ENCODE data around the gene CNIH2.
"Not testable (repeated sequence)": the region's sequence is repeated elsewhere in the genome, so short reads cannot be mapped to it uniquely, and the experiment has no call there.

The CNIH2 gene

DNA sequence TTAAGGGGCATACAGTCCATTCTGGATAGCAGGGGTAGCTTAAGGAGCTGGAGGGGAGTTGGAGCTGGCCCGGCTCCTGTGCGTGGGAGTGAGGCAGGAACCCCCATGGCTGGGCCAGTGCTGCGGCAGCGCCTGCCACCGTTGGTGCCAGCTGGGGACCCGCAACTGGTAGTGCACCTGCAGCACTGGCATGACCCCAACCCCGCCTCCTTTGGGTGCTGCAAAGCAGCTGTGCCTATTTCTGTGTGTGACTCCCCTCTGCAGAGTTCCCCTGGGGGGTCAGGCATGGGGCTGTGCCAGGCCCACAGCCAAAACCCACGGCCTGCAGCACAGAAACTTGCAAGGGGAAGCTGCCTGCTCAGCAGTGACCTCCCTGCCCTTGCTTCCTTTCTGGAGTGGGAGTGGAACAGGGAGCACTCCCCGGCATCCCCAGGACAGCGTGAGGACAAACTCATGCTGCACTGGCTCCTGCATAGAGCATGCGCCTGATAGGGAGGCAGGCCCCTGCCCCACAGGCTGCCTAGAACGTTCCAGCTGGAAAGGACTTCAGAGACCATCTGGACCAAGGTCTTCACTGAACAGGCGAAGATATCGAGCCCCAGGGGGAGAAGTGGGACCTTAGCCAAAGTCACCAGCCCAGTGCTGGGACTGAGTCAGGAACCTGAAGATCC is 35.7 kb upstream of the CNIH2 start:
- POLR2A ChIA-PET, result no interaction called here
- CTCF ChIA-PET, result interaction anchor here (1.0 to 1.4 kb wide), 4 partner anchors 17 to 69 kb away, joined by 3 to 6 read pairs (median 4); no protein-coding TSS in a partner anchor

DNA sequence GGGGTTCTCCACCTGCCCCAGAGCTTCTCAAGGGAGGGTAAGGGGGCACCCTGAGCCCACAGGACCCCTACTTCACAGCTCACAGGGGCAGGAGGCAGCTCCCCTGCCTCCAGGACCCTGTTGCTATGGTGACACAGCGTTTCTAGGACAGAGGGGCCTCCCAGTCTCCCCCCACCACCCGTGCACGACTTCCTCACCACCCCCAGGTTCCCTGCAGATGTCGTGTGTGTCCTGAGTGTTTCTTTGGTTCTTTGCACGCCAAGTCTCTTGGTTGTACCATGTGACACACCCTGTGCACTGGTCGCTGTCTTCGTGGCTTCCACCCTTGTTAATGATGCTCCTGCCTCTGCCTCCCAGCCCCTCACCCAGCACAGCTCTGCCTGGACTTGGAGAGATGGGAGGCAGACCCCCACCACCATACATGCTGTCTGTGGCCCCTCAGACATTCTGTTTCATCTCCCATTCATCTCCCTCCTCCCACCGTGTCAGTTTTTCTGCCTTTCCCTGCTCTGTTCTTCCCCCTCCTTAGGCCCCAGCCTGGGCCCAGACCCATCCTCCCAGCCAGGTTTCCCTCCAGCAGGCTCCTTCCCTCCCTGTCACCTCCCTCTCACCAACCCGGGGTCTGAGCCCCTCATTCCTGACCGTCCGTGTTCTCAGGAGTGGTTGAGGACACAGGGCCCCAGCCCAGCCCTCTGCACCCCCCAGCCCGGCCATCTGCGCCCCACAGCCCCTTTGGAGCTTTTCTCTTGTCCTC is 34.0 kb upstream of the CNIH2 start:
- H3K36me3 ChIP-seq (ENCODE audit: control insufficient read depth in 4 of 4, insufficient read depth in 4 of 4, low read length in 3 of 4), result peaks cover 17 to 81% (median 43%) of the 10 kb centered on the region in 4 experiments
- H3K9me3 ChIP-seq (ENCODE audit: control extremely low read depth in 1 of 5, control insufficient read depth in 4 of 5, insufficient read depth in 2 of 5, low read depth in 1 of 5, low read length in 4 of 5), result no peaks in the 10 kb centered on the region
- POLR2A ChIA-PET, result no interaction called here
- no peak overlapping the region for H3K27ac ChIP-seq (ENCODE audit: insufficient read depth in 1 of 2, low read depth in 1 of 2, low read length in 2 of 2, poor library complexity in 1 of 2, severe bottlenecking in 2 of 2)
- no peak for DNase-seq
- no peak overlapping the region for H3K4me3 ChIP-seq (ENCODE audit: control insufficient read depth in 1 of 7, extremely low read depth in 1 of 7, insufficient read depth in 4 of 7, low read depth in 2 of 7, low read length in 6 of 7)
- peaks cover 0 to 4% (median 0%) of the 10 kb centered on the region in 4 experiments for H3K4me1 ChIP-seq (ENCODE audit: control extremely low read depth in 1 of 4, control insufficient read depth in 4 of 4, insufficient read depth in 4 of 4, low read length in 3 of 4)
- no peaks in the 10 kb centered on the region for H3K27me3 ChIP-seq (replicated peaks in 2 of 5; ENCODE audit: control insufficient read depth in 4 of 5, insufficient read depth in 5 of 5, low read length in 4 of 5)
- CTCF ChIA-PET, result interaction anchor here (1.5 to 1.7 kb wide), 2 partner anchors 18 to 20 kb away, joined by 3 to 4 read pairs; no protein-coding TSS in a partner anchor
- 86% methylated on average over 13 of the region's 13 CpGs for WGBS (ENCODE audit: insufficient coverage)

More for the DNA sequence above, 35.7 kb upstream of the CNIH2 start:
- 85% methylated on average over 14 of the region's 14 CpGs for WGBS (ENCODE audit: insufficient coverage)
- H3K4me3 ChIP-seq (ENCODE audit: control insufficient read depth in 1 of 7, extremely low read depth in 1 of 7, insufficient read depth in 4 of 7, low read depth in 2 of 7, low read length in 6 of 7), result no peak overlapping the region
- H3K27ac ChIP-seq (ENCODE audit: insufficient read depth in 1 of 2, low read depth in 1 of 2, low read length in 2 of 2, poor library complexity in 1 of 2, severe bottlenecking in 2 of 2), result no peak overlapping the region
- H3K36me3 ChIP-seq (ENCODE audit: control insufficient read depth in 4 of 4, insufficient read depth in 4 of 4, low read length in 3 of 4), result peaks cover 15 to 85% (median 44%) of the 10 kb centered on the region in 4 experiments
- peaks cover 0 to 4% (median 0%) of the 10 kb centered on the region in 4 experiments for H3K4me1 ChIP-seq (ENCODE audit: control extremely low read depth in 1 of 4, control insufficient read depth in 4 of 4, insufficient read depth in 4 of 4, low read length in 3 of 4)
- no peaks in the 10 kb centered on the region for H3K27me3 ChIP-seq (replicated peaks in 2 of 5; ENCODE audit: control insufficient read depth in 4 of 5, insufficient read depth in 5 of 5, low read length in 4 of 5)
- no peaks in the 10 kb centered on the region for H3K9me3 ChIP-seq (ENCODE audit: control extremely low read depth in 1 of 5, control insufficient read depth in 4 of 5, insufficient read depth in 2 of 5, low read depth in 1 of 5, low read length in 4 of 5)
- no peak for DNase-seq

DNA sequence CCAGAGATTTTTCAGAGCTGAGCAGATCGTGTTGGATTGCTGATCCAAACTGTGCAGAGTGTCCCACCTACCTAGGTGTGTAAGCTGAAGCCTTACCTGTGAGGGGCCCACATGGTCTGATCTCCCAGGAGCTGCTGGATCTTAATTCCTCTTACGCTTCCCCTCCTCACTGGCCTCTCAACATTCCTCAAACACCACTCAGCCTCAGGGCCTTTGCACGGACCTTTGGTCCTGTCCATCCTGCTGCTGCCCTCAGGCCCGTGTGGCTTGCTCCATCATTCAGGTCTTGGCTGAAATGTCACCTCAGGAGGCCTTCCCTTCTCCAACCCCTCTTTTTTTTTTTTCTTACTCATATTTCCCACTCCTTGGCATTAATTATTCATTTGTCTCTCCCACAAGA is 30.7 kb upstream of the CNIH2 start:
- WGBS (ENCODE audit: insufficient coverage), result 93% methylated on average over 4 of the region's 4 CpGs
- ChIA-PET POLR2A (no interaction called here), CTCF (interaction anchor here (0.6 to 1.8 kb wide), 2 partner anchors 8 to 34 kb away, joined by 3 to 6 read pairs; no protein-coding TSS in a partner anchor)

DNA sequence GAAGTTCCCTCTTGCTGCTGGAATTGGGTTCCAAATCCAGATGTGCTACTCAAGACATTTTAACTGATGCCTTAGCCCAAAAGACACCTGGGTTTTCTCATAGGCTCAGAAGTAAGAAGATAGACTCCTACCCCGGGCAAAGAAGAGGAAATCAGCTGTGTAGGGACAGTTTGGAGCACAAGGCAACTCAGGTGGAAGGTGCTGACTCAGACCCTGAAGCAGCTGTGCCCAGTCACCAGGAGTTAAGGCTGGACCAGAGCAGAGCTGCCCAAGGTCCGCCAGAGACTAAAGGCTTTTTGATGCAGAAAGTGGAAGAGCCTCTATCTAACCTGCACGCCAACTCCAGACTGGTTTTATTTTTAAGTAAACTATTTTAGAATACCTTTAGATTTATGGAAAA is 30.2 kb upstream of the CNIH2 start:
- Histone ChIP-seq H3K4me1 (ENCODE audit: control extremely low read depth in 1 of 4, control insufficient read depth in 4 of 4, insufficient read depth in 4 of 4, low read length in 3 of 4) (no peaks in the 10 kb centered on the region), H3K4me3 (ENCODE audit: control insufficient read depth in 1 of 7, extremely low read depth in 1 of 7, insufficient read depth in 4 of 7, low read depth in 2 of 7, low read length in 6 of 7) (no peak overlapping the region), H3K9me3 (ENCODE audit: control extremely low read depth in 1 of 5, control insufficient read depth in 4 of 5, insufficient read depth in 2 of 5, low read depth in 1 of 5, low read length in 4 of 5) (no peaks in the 10 kb centered on the region), H3K36me3 (ENCODE audit: control insufficient read depth in 4 of 4, insufficient read depth in 4 of 4, low read length in 3 of 4) (peaks cover 14 to 60% (median 23%) of the 10 kb centered on the region in 4 experiments), H3K27ac (ENCODE audit: insufficient read depth in 1 of 2, low read depth in 1 of 2, low read length in 2 of 2, poor library complexity in 1 of 2, severe bottlenecking in 2 of 2) (no peak overlapping the region), H3K27me3 (replicated peaks in 2 of 5; ENCODE audit: control insufficient read depth in 4 of 5, insufficient read depth in 5 of 5, low read length in 4 of 5) (no peaks in the 10 kb centered on the region)
- 70% methylated on average over 1 of the region's 3 CpGs for WGBS (ENCODE audit: insufficient coverage)
- DNase-seq, result no peak
- ChIA-PET CTCF (interaction anchor here (0.6 to 1.8 kb wide), 2 partner anchors 8 to 33 kb away, joined by 3 to 6 read pairs; no protein-coding TSS in a partner anchor), POLR2A (no interaction called here)

More for the DNA sequence above, 30.7 kb upstream of the CNIH2 start:
- H3K9me3 ChIP-seq (ENCODE audit: control extremely low read depth in 1 of 5, control insufficient read depth in 4 of 5, insufficient read depth in 2 of 5, low read depth in 1 of 5, low read length in 4 of 5), result no peaks in the 10 kb centered on the region
- no peaks in the 10 kb centered on the region for H3K4me1 ChIP-seq (ENCODE audit: control extremely low read depth in 1 of 4, control insufficient read depth in 4 of 4, insufficient read depth in 4 of 4, low read length in 3 of 4)
- peaks cover 15 to 65% (median 25%) of the 10 kb centered on the region in 4 experiments for H3K36me3 ChIP-seq (ENCODE audit: control insufficient read depth in 4 of 4, insufficient read depth in 4 of 4, low read length in 3 of 4)
- no peak overlapping the region for H3K27ac ChIP-seq (ENCODE audit: insufficient read depth in 1 of 2, low read depth in 1 of 2, low read length in 2 of 2, poor library complexity in 1 of 2, severe bottlenecking in 2 of 2)
- no peak overlapping the region for H3K4me3 ChIP-seq (ENCODE audit: control insufficient read depth in 1 of 7, extremely low read depth in 1 of 7, insufficient read depth in 4 of 7, low read depth in 2 of 7, low read length in 6 of 7)
- DNase-seq, result no peak
- no peaks in the 10 kb centered on the region for H3K27me3 ChIP-seq (replicated peaks in 2 of 5; ENCODE audit: control insufficient read depth in 4 of 5, insufficient read depth in 5 of 5, low read length in 4 of 5)

DNA sequence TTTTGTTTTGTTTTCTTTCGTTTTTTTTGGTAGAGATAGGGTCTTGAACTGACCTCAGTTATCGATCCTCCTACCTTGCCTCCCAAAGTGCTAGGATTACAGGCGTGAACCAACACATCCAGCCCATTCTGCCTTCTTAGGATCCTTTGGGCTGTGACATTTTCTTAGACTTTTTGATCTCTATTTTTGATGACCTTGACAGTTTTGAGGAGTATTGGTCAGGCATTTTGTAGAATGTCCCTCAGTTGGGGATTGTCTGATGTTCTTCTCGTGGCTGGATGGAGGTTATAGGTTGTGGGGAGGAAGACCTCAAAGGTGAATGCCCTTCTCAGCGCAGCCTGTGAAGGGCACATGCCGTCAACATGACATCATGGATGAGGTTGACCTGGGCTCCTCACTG is 29.1 kb upstream of the CNIH2 start:
- no peaks in the 10 kb centered on the region for H3K27me3 ChIP-seq (replicated peaks in 2 of 5; ENCODE audit: control insufficient read depth in 4 of 5, insufficient read depth in 5 of 5, low read length in 4 of 5)
- ChIA-PET CTCF (no interaction called here), POLR2A (no interaction called here)
- H3K4me3 ChIP-seq (ENCODE audit: control insufficient read depth in 1 of 7, extremely low read depth in 1 of 7, insufficient read depth in 4 of 7, low read depth in 2 of 7, low read length in 6 of 7), result no peak overlapping the region
- no peaks in the 10 kb centered on the region for H3K9me3 ChIP-seq (ENCODE audit: control extremely low read depth in 1 of 5, control insufficient read depth in 4 of 5, insufficient read depth in 2 of 5, low read depth in 1 of 5, low read length in 4 of 5)
- no peaks in the 10 kb centered on the region for H3K4me1 ChIP-seq (ENCODE audit: control extremely low read depth in 1 of 4, control insufficient read depth in 4 of 4, insufficient read depth in 4 of 4, low read length in 3 of 4)
- peaks cover 10 to 49% (median 19%) of the 10 kb centered on the region in 4 experiments for H3K36me3 ChIP-seq (ENCODE audit: control insufficient read depth in 4 of 4, insufficient read depth in 4 of 4, low read length in 3 of 4)
- no peak for DNase-seq
- no peak overlapping the region for H3K27ac ChIP-seq (ENCODE audit: insufficient read depth in 1 of 2, low read depth in 1 of 2, low read length in 2 of 2, poor library complexity in 1 of 2, severe bottlenecking in 2 of 2)
- 97% methylated on average over 4 of the region's 6 CpGs for whole genome bisulfite sequencing (ENCODE audit: insufficient coverage)

DNA sequence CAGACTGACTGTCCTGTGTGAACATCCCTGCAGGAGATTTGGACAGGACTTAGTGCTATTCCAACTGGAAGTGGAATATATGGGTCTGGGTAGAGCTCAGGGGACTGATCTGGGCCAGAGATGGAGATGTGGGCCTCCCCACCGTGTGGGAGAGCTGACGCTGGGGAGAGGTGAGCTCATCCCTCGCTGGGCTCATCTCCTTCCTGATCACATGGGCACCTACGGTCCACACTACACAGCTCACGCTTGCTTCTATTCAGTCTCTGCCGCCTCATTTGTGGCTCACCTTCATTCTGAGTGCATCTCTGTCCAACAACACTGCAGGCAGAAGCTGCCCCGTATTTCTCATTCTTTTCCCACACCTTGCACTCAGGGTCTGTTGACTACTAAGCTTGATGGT is 26.2 kb upstream of the CNIH2 start:
- Histone ChIP-seq H3K9me3 (ENCODE audit: control extremely low read depth in 1 of 5, control insufficient read depth in 4 of 5, insufficient read depth in 2 of 5, low read depth in 1 of 5, low read length in 4 of 5) (no peaks in the 10 kb centered on the region), H3K27me3 (replicated peaks in 2 of 5; ENCODE audit: control insufficient read depth in 4 of 5, insufficient read depth in 5 of 5, low read length in 4 of 5) (peaks cover 0 to 5% (median 0%) of the 10 kb centered on the region in 5 experiments), H3K36me3 (ENCODE audit: control insufficient read depth in 4 of 4, insufficient read depth in 4 of 4, low read length in 3 of 4) (peaks cover 4 to 29% (median 13%) of the 10 kb centered on the region in 4 experiments), H3K27ac (ENCODE audit: insufficient read depth in 1 of 2, low read depth in 1 of 2, low read length in 2 of 2, poor library complexity in 1 of 2, severe bottlenecking in 2 of 2) (no peak overlapping the region), H3K4me1 (ENCODE audit: control extremely low read depth in 1 of 4, control insufficient read depth in 4 of 4, insufficient read depth in 4 of 4, low read length in 3 of 4) (peaks cover 0 to 3% (median 2%) of the 10 kb centered on the region in 4 experiments), H3K4me3 (ENCODE audit: control insufficient read depth in 1 of 7, extremely low read depth in 1 of 7, insufficient read depth in 4 of 7, low read depth in 2 of 7, low read length in 6 of 7) (no peak overlapping the region)
- no peak for DNase-seq
- ChIA-PET POLR2A (no interaction called here), CTCF (interaction anchor here (0.6 to 1.9 kb wide), 4 partner anchors 11 to 33 kb away, joined by 3 to 5 read pairs (median 4); no protein-coding TSS in a partner anchor)
- 88% methylated on average over 7 of the region's 7 CpGs for WGBS (ENCODE audit: insufficient coverage)

DNA sequence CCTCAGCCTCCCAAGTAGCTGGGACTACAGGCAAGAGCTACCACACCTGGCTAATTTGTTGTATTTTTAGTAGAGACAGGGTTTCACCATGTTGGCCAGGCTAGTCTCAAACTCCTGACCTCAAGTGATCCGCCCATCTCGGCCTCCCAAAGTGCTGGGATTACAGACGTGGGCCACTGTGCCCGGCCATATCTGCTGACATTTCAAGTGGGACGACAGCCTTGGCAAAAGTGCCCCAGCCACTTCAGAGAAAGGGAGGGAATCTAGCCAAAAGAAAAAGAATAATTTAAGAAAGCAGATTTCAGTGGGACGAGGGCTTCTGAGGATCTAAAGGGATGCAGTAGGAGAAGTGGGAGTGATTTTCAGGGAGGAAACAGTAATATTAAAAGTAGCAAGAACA is 24.9 kb upstream of the CNIH2 start:
- POLR2A ChIA-PET; H3K27ac ChIP-seq (ENCODE audit: insufficient read depth in 1 of 2, low read depth in 1 of 2, low read length in 2 of 2, poor library complexity in 1 of 2, severe bottlenecking in 2 of 2); H3K4me3 ChIP-seq (ENCODE audit: control insufficient read depth in 1 of 7, extremely low read depth in 1 of 7, insufficient read depth in 4 of 7, low read depth in 2 of 7, low read length in 6 of 7); H3K27me3 ChIP-seq (replicated peaks in 2 of 5; ENCODE audit: control insufficient read depth in 4 of 5, insufficient read depth in 5 of 5, low read length in 4 of 5); H3K9me3 ChIP-seq (ENCODE audit: control extremely low read depth in 1 of 5, control insufficient read depth in 4 of 5, insufficient read depth in 2 of 5, low read depth in 1 of 5, low read length in 4 of 5); DNase-seq: not testable (repeated sequence)
- CTCF ChIA-PET, result interaction anchor here (1.1 kb wide), 2 partner anchors 15 to 30 kb away, joined by 3 to 5 read pairs; no protein-coding TSS in a partner anchor
- H3K36me3 ChIP-seq (ENCODE audit: control insufficient read depth in 4 of 4, insufficient read depth in 4 of 4, low read length in 3 of 4), result peaks cover 0 to 21% (median 6%) of the 10 kb centered on the region in 4 experiments
- WGBS (ENCODE audit: insufficient coverage), result 96% methylated on average over 6 of the region's 6 CpGs
- H3K4me1 ChIP-seq (ENCODE audit: control extremely low read depth in 1 of 4, control insufficient read depth in 4 of 4, insufficient read depth in 4 of 4, low read length in 3 of 4), result peaks cover 0 to 13% (median 12%) of the 10 kb centered on the region in 4 experiments
